CD4-positive, alpha-beta T cell treated with Interleukin-6 at 100 ng/mL for 8 hours (primary cell): ENCODE measurements around the gene S1PR4.

Source experiments
- DNase-seq: peaks from one replicate; pipeline ENCODE4 v3.0.0-alpha.2; 2020; ENCODE audit warnings: mixed read lengths, low spot score

S1PR4 gene, protein sequence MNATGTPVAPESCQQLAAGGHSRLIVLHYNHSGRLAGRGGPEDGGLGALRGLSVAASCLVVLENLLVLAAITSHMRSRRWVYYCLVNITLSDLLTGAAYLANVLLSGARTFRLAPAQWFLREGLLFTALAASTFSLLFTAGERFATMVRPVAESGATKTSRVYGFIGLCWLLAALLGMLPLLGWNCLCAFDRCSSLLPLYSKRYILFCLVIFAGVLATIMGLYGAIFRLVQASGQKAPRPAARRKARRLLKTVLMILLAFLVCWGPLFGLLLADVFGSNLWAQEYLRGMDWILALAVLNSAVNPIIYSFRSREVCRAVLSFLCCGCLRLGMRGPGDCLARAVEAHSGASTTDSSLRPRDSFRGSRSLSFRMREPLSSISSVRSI

DNA sequence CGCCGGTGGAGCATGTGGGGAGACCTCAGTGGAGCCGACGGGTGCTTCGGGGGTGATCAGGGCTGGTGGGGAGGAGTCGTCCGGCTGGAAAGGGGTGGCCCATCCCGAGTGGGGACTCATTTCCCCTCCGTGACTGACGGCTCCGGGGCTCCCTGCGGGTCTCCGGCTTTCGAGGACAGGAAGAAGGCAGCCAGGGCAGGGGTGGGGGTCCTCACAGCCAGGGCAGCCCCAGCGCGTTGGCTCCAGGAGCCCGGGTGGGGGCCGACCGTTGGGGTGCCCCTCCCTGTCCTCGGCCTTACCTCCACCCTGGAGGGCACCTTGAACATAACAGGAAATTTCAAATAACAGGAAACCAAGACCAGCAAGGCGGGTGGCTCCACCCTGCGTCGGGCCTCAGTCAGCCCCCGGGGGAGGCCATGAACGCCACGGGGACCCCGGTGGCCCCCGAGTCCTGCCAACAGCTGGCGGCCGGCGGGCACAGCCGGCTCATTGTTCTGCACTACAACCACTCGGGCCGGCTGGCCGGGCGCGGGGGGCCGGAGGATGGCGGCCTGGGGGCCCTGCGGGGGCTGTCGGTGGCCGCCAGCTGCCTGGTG is at the start of gene S1PR4:
Gene S1PR4 (plus strand): TSS at position 393 of the 596 bp plus-strand sequence. CDS start 24 bp downstream, at position 417.
- peak; percentile 83 for DNase-seq

DNA sequence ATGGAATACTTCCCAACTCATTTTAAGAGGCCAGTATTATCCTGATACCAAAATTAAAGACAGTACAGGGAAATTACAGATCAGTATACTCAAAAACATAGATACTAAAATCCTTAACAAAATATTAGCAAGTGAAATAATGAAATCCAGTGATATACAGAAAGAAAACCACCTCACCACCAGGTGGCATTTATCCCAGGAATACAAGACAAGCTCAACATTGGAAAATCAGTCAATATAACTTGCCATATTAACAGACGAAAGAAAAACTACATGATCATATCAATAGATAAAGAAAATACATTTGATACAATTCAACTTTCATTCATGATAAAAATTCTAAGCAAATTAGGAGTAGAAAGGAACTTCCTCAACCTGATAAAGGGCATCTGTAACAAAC is 49.5 kb upstream of the S1PR4 start:
- DNase-seq, result peak; percentile 45

DNA sequence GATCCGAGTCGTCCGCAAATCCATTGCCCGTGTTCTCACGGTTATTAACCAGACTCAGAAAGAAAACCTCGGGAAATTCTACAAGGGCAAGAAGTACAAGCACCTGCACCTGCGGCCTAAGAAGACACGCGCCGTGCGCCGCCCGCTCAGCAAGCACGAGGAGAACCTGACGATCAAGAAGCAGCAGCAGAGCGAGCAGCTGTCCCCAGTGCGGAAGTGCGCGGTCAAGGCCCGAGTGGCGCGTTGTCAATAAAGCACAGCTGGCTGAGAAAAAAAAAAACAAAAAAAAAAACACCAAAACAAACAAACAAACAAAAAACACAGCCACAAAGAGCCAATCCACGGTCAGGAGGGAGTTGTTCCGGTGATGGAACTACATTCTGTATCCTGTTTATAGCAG is 47.4 kb upstream of the S1PR4 start:
- no peak for DNase-seq

DNA sequence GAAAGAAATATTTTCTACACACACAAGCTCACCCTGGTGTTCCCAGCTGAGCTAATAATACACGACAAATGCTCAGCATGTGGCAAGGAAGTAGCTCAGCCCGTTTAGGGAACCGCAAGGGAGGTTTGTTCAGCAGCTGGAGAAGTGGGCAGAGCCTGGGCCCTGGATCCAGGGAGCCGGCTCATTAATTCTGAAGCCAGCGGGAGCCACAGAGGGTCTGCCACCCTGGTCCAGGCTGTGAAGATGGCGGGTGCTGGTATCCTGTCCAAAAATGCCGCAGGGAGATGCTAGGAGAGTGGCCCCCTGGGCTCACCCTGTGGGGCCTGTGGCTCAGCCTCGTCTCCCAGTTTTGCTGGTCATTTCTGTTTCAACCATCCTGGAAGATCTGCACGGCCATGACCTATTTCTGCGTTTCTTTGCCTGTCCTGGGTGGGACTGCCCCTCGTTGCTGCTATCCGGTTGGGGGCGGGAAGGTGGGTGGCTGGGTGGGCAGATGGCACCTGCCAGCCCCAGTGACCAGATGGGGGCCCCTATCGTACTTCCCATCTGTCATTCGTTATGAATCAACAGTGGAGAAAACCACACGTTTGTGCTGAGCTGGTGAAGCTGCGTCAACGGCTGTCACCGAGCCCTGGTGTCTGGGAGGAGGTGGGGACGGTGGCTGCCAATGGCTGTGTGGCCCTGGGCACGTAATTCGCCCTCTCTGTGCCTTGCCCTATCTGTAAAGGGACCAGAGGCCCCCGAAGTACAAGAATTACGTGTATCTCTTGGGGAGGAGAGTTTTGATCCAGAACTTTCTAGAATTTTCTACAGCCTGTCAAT is 45.4 kb upstream of the S1PR4 start:
- peak; percentile 67 for DNase-seq

DNA sequence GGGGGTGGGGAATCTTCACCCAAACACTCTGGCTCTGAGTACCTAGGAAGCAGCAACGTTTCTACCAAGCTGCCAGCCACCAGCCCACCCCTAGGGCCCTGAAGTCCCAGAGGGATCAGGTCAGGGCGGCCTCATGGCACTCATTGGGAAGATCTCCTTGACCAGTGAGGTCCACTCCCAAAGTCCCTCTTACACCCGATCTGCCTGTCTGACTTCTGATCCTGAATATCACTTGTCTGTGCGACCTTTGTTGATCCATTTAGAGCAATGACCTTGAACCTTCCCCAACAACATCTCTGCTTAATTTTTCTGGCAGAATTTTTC is 44.8 kb upstream of the S1PR4 start:
- no peak for DNase-seq

DNA sequence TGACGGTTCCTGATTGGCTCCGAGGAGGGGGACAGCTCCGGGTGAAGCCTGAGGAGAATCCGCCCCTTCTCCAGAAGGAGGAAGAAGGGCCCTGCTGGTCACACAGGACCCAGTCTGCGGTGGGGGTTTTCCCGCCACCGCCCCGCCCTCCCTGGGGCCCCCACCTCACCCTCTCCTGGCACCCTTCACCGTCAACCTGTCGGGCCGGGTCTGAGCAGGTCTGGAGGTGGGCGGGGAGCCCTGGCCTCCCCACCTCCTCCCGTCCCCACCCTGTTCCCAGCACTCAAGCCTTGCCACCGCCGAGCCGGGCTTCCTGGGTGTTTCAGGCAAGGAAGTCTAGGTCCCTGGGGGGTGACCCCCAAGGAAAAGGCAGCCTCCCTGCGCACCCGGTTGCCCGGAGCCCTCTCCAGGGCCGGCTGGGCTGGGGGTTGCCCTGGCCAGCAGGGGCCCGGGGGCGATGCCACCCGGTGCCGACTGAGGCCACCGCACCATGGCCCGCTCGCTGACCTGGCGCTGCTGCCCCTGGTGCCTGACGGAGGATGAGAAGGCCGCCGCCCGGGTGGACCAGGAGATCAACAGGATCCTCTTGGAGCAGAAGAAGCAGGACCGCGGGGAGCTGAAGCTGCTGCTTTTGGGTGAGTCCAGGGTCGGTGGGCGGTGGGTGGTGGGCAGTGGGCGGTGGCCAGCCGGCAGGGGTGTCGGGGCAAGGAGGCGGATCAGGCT is 42.4 kb upstream of the S1PR4 start, which contains the start of gene GNA15:
Gene GNA15 (plus strand): TSS at position 73 of the 723 bp plus-strand sequence. CDS start 418 bp downstream, at position 491.
- DNase-seq, result peak; percentile 38

DNA sequence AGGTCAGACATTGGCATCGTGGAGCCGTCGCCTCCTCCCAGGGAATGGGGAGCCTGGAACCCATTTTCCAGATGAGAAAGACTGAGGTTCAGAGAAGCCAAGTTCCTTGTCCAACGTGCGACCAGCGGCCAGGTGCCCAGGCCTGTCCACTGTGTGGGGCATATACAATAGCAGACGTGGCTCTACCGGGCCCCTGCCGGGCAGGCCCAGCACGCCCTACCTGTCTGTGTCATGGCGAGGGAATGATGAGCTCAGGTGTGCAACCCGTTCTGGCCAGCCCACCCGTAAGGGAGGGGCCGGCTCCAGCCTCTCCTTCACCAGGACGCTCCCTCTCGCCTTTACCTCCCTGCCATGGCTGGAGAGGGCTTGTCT is 41.9 kb upstream of the S1PR4 start:
- DNase-seq, result no peak

DNA sequence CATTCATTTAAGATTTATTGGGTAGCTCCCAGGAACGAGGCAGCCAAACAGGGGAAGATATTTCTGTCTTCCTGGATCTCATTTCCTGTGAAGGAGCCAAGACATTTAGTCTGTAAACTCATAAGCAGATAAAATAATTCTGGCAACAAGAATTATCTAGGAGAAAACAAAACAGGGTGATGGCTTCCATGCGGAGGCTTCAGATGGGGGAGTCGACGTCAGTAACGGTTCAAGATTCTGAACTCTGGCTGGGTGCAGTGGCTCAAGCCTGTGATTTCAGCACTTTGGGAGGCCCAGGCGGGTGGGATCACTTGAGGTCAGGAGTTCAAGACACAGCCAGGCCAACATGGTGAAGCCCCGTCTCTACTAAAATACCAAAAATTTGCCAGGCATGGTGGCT is 41.5 kb upstream of the S1PR4 start:
- no peak for DNase-seq

DNA sequence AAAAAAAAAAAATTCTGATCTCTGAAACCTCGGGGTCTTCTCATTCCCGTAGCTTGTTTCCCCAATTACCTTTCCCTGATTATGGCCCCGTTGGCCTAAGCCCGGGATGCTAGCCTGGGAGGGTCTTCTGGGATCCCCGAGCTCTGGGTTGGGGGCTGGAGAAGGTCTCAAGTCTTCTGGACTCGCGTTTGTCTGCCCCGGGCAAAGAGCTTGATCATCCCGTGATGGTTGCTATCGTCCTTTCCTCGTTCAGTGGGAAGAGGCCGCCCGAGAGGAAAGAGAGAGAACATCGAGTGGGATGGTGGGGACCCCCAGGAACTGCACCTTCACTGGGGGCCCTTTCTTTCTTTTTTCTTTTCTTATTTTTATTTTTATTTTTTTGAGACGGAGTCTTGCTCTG is 40.3 kb upstream of the S1PR4 start:
- DNase-seq, result no peak

DNA sequence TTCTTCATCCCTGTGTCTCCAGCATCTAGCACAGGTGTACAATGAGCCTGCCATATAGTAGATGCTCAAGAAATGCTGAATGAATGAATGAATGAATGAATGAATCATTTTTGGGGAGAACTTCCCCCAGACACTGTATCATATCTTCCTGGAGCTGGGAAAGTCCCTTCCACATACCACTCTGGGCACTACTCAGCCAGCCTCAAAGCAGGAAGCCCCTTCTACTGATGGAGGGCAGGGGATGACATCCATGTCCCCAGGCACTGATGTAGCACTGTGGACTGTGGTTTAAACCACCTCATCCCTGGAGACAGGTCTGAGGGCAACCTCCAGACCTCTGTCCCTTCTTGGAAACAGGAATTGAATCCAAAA is 37.9 kb upstream of the S1PR4 start:
- DNase-seq, result no peak

DNA sequence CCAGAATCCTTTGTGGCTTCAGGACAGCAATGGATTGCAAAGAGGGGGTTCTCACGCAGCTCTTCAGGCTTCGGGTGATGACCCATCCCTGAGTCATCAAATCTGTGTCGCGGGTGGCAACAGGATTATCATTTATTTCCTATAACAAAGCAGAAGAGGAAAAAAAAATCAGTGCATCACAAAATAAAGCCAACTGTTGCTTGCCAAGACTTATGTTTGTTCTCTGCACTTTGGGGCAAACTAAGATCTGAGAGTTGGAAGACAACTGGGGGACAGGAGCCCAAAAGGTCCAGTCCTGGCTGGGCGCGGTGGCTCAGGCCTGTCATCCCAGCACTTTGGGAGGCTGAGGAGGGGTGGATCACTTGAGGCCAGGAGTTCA is 36.3 kb upstream of the S1PR4 start:
- peak; percentile 27 for DNase-seq

DNA sequence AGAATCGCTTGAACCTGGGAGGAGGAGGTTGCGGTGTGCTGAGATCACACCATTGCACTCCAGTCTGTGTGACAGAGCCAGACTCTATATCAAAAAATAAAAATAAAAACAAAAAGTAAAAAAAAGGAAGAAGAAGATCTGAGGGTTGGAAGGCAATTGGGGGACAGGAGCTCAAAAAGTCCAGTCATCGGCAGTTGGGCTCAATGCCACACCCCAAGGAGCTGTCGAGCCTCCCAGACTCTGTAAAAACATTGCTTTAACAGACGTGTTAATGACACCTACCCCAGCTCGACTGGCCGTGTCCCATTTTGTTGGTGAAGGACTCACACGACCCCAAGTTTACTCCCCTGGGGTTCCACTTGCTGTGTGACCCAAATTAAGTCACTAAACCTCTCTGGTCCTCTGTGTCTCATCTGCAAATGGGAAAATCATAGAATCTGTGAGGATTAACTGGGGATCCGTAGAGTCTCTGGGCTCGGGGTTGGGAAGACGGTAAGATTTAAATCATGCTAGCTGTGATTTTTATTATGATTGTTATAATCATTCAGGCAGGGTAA is 35.7 kb upstream of the S1PR4 start:
- no peak for DNase-seq

DNA sequence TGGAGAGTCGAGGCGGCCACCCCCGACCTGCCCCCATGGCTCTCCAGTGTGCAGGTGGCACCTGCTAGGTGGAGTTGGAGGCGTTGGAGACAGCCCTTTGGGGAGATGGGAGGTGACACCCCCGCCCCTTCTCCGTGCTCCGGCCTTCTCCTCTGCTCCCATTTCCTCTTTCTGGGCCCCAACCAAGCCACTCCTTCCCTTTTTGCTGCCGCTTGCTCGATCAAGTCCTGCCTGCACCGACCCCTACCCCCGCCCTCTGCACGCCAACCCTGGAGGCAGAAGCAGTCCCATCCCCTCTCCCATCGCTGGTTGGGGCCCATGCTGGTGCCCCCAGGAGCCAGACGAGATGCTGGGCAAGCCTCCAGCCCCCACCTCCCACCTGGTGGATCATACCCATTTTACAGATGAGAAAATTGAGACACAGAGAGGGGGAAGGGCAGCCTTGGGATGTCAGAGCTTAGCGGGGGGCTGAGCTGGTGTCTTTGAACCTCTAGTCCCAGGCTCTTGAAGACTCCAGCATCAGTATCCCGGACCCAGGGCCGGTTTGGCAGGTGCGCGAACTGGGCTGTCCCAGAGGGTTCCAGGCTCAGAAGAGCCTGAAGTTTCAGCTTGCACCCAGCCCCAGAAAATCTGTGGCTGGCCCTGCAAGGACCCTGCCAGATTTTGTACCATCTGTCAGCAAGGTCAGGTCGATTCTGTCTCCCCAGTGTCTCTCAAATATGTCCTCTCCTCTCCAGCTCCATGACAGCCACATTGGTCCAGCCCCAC is 32.5 kb upstream of the S1PR4 start:
- DNase-seq, result no peak

DNA sequence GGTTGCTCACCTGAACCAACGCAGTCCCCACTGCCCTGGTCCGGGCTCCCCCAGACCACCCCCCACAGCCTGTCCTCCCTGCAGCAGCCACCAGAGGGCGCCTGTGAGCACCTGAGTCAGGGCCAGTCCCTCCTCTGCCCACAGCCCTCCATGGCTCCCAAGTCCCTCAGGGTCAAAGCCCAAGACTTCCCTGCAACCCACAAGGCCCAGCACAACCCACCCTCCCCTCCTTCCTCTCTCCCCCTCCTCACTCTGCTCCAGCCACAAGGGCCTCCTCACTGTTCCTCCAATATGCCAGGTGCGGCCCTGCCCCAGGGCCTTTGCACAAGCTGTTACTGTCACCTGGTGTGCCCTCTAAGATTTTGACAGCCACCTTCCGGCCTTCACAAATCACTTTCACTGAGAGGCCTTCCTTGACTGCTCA is 31.9 kb upstream of the S1PR4 start:
- DNase-seq, result peak; percentile 54

DNA sequence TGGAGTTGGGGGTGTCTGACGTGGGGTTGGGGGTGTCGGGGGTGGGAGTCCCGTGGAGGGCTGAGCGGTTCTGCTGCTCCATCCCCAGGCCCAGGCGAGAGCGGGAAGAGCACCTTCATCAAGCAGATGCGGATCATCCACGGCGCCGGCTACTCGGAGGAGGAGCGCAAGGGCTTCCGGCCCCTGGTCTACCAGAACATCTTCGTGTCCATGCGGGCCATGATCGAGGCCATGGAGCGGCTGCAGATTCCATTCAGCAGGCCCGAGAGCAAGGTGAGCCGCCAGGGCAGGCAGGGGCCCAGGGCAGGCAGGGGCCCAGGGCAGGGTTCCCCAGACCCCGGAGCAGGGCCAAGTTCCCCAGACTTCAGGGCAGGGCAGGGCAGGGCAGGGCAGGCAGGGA is 30.1 kb upstream of the S1PR4 start:
- DNase-seq, result no peak

DNA sequence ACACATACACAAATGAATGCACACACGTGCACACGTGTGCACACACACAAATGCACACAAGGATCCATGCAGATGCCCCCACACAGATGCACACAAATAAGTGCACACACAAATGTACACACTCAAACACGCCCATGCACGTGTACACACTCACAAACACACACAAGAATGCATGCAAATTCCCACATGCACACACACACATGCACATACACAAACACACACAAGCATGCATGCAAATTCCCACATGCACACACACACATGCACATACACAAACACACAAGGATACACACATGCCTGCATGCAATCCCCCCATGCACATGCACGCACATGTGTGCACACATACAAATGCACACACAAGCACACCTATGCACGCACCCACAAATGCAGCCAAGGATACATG is 29.5 kb upstream of the S1PR4 start:
- DNase-seq, result no peak

DNA sequence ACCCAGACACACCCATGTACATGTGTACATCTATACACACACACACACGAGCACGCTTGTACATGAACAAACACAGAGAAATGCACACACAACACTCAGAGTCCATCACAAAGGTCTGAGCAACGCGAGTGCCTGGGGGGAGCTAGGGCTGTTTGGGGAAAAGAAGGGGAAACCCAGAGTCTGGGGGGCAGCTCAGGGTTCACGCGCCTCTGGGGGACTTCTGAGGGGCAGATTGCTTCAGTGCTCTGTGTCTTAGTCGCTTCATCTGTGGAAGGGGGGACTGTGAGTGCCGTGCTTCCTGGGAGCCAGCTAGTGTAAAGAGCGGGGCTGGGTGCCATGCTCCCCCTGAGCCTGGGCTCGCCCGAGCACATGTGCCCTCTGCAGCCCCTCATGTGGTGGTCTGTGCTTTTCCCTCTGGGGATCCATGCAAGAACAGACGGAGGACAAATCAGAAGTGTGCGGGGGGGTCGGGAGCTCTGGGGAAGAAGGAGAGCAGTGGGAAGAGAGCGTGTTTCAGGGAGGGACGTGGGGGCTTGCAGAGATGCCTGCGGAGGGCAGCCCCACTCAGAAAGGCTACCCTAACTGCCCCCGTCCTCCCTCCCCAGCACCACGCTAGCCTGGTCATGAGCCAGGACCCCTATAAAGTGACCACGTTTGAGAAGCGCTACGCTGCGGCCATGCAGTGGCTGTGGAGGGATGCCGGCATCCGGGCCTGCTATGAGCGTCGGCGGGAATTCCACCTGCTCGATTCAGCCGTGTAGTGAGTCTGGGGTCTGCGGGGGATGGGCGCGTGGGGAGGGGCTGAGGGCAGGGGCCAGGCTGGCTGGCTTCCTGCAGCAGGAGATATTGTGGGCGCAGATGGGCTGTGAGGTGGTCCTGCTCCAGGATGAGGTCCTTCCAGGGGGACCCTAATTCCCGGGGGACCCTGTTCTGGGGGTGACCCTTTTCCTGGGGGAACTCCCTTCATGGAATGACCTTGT is 28.8 kb upstream of the S1PR4 start:
- no peak for DNase-seq

DNA sequence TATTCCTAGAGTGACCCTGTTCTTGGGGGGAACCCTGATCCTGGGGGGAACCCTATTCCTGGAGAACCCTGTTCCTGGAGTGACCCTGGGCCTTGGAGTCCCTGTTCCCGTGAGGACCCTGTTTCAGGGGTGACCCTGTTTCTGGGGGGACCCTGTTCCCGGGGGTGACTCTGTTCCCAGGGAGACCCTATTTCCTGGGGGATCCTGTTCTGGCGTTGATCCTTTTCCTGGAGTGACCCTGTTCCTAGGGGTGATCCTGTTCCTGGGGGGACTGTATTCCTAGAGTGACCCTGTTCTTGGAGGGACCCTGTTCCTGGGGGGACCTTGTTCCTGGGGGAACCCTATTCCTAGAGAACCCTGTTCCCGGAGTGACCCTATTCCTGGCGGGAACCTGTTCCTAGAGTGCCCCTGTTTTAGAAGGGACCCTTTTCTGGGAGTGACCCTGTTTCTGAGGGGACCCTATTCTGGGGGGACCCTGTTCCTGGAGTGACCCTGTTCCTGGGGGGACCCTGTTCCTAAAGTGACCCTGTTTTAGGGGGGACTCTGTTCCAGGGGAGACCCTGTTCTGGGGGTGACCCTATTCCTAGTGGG is 27.7 kb upstream of the S1PR4 start:
- DNase-seq, result no peak

DNA sequence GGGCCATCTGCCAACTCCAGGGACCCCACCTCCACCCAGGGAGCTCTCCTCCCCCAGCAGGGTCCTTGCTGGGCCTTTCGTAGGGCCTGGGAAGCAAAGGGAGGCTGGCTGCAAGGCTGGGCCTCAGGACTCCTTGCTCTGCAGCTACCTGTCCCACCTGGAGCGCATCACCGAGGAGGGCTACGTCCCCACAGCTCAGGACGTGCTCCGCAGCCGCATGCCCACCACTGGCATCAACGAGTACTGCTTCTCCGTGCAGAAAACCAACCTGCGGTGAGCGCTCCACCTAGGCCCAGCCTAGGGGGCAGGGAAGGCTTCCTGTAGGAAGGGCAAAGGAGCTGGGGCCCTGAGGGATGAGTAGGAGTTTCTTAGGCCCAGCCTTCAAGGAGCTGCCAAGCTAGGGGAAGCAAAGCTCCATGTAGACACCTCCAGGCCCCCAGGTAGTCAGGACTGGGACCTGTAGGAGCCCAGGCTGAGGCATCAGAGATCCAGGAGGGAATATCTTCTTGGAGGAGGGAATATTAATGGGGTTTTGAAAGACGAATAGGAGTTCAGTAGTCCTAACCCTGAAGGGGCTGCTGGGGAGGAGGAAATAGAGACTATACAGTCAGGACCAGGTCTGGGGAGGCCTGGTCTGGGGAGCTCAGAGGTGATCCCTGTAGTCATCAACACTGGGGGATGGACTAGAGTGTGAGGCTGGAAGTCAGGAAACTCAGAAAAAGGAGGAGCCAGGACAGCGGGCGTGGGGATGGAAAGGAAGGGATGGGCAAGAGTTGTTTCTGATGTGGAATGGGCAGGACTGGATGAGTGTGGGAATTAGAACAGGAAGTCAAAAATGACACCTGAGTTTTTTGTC is 26.8 kb upstream of the S1PR4 start:
- DNase-seq, result no peak
